ENCODE measurements around the gene TRIM54. TPM values are rescaled to one million over a fixed set of nuclear protein-coding genes. Genes with fewer than 3 reads are reported as not detected.
A peak's percentile ranks its signal among the peaks of the same experiment; 100 is the strongest.

The TRIM54 gene
- total and polyA plus RNA-seq, 2 of the 8 experiments (the other 6 are each of a cell fraction or from before 2014, with no cell fraction given) = 3.9 to 5.8 TPM

DNA sequence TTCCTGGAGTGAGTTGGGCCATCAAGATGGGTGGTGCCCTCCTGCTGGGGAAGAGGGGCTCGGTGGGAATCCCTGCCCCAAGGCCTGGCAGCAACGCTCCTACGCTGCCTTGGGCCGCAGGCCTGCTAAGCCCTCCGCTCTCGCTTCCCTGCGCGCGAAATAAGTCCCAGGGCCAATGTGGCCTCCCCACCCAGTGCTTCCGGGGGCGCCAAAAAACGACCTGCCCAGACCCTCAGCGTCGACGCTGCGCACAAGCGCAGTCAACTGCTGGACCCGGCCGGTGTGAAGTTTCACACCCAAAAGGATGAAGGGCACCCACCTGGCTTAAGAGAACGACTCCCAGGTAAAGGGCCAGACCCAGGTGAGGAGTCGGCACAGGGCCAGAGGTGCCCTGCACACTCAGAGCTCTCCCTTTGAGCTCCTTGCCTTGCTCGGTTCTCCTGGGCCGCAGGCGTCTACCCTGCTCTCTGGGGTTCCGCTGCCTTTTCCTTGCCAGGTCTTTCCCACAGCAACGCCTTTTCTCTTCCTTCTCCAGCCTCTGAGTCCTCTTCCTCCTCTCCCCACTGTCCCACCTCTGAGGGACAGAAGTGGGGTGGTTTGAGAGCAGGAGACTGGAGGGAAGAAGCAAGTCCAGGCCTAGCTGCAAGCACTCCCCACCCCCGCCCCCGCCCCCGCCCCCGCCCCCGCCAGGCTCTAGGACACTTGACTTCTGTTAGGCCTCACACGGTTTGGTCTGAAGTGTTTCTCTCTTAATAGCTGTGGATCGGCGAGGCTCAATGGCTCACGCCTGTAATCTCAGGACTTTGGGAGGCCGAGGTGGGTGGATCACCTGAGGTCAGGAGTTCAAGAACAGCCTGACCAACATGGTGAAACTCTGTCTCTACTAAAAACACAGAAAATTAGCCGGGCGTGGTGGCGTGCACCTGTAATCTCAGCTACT lies 6.7 kb upstream of the TRIM54 start, which contains the start of gene DNAJC5G:
Gene DNAJC5G (plus strand): TSS at position 223 of the 940 bp plus-strand sequence. CDS start 1,296 bp downstream, outside the sequence.
- DNase-seq (ENCODE audit: low read depth in 1 of 2, low spot score in 2 of 2) (no peak), FAIRE-seq (no peak)
- H3K56ac ChIP-seq (replicated peaks; ENCODE audit: insufficient read length, low read depth, low read length) = no peak within 1 kb of the TSS
- H3K4me1 ChIP-seq (replicated peaks in 1 of 4; ENCODE audit: control insufficient read depth in 3 of 4, insufficient read depth in 4 of 4, low read length in 3 of 4) = peaks cover 0 to 5% (median 0%) of the 10 kb centered on the region in 4 experiments; a peak in 2 of 7 replicates
- no peak within 1 kb of the TSS for H4K91ac ChIP-seq (replicated peaks; ENCODE audit: insufficient read length, low read length)
- H3K4me3 ChIP-seq (ENCODE audit: extremely low read depth in 1 of 4, insufficient read depth in 2 of 4, low read depth in 3 of 4, low read length in 4 of 4) = no peak within 1 kb of the TSS
- no peaks in the 10 kb centered on the region for H3K79me2 ChIP-seq (ENCODE audit: control insufficient read depth in 1 of 2, insufficient read depth in 2 of 2, low read length in 2 of 2)
- no peak within 1 kb of the TSS for H2BK5ac ChIP-seq (ENCODE audit: low read depth, low read length)
- no peaks in the 10 kb centered on the region for H3K36me3 ChIP-seq (ENCODE audit: control insufficient read depth in 2 of 4, insufficient read depth in 4 of 4, low read length in 3 of 4)
- H2BK120ac ChIP-seq (replicated peaks; ENCODE audit: low read depth, low read length) = no peak within 1 kb of the TSS
- no peak within 1 kb of the TSS for H3K14ac ChIP-seq (ENCODE audit: insufficient read length)
- H3K9ac ChIP-seq (replicated peaks in 1 of 4; ENCODE audit: extremely low read depth in 1 of 4, low read depth in 3 of 4, low read length in 3 of 4) = no peak within 1 kb of the TSS; a peak in 1 of 7 replicates
- no peak within 1 kb of the TSS for H3K18ac ChIP-seq (ENCODE audit: extremely low read depth, low read length)
- ChIA-PET CTCF (ENCODE audit: partially characterized antibody) (interaction anchor here (1.0 to 20.2 kb wide), 8 partner anchors 8 to 143 kb away, joined by 3 to 413 read pairs (median 36); partner anchors contain the start of gene SLC30A3), POLR2A (ENCODE audit: partially characterized antibody) (interaction anchor here (0.6 to 11.9 kb wide), 4 partner anchors 11 to 45 kb away, joined by 3 to 149 read pairs (median 33); partner anchors contain the start of gene SLC30A3)
- no peak within 1 kb of the TSS for H3K4me2 ChIP-seq (ENCODE audit: insufficient read depth in 1 of 2, low read depth in 2 of 2, low read length in 2 of 2)
- 91% methylated on average over 33 of the region's 39 CpGs; no CpG with 5 or more reads in 1 of the 2 experiments for WGBS, 2 experiments (ENCODE audit: extremely low coverage in 1 of 2, insufficient coverage in 1 of 2, insufficient read length in 1 of 2, insufficient replicate concordance in 2 of 2, low coverage in 1 of 2, low lambda C conversion rate in 2 of 2, missing lambda C conversion rate in 1 of 2)
- H3K79me1 ChIP-seq (ENCODE audit: low read depth, low read length) = no peaks in the 10 kb centered on the region
- no peak within 1 kb of the TSS for H3K4ac ChIP-seq (replicated peaks; ENCODE audit: insufficient read length, low read depth, low read length)
- no peaks in the 10 kb centered on the region for H4K20me1 ChIP-seq (replicated peaks in 1 of 2; ENCODE audit: control insufficient read depth in 1 of 2, insufficient read depth in 2 of 2, low read length in 2 of 2)
- H4K5ac ChIP-seq (ENCODE audit: insufficient read length, low read depth, low read length) = no peak within 1 kb of the TSS
- H4K8ac ChIP-seq (ENCODE audit: extremely low read depth, insufficient read depth, low read length) = peak within 1 kb of the TSS; percentile 57; the same call in 1 of the 2 replicates
- no peak within 1 kb of the TSS for H2AK5ac ChIP-seq (ENCODE audit: low read depth, low read length)
- no peaks in the 10 kb centered on the region for H3K23me2 ChIP-seq (ENCODE audit: low read depth, low read length)
- no peak within 1 kb of the TSS; the same call in 1 of the 2 replicates for H2AFZ ChIP-seq (ENCODE audit: low read length)
- no peak within 1 kb of the TSS for H3K23ac ChIP-seq (ENCODE audit: insufficient read length)
- H3K9me3 ChIP-seq (ENCODE audit: insufficient read depth in 2 of 2, low read depth in 1 of 2, low read length in 1 of 2) = no peaks in the 10 kb centered on the region
- H2BK20ac ChIP-seq (ENCODE audit: low read length) = peak within 1 kb of the TSS; percentile 56; the same call in 1 of the 2 replicates
- no peaks in the 10 kb centered on the region for H3K27me3 ChIP-seq (replicated peaks in 1 of 4; ENCODE audit: control insufficient read depth in 3 of 4, extremely low read depth in 1 of 4, insufficient read depth in 3 of 4, low read length in 3 of 4)
- no peak within 1 kb of the TSS; the same call in 1 of the 2 replicates for H2BK15ac ChIP-seq (ENCODE audit: low read length)
- no peak within 1 kb of the TSS; the same call in 1 of the 2 replicates for H2BK12ac ChIP-seq (ENCODE audit: low read depth, low read length)
- no peak within 1 kb of the TSS for H3K27ac ChIP-seq (ENCODE audit: low read depth, low read length)
- TF ChIP-seq CTBP2 (IDR thresholded peaks at IDR 0.05; ENCODE audit: borderline replicate concordance, insufficient read depth, insufficient read length, low read length) (no peak), HDAC6 (IDR thresholded peaks at IDR 0.05; ENCODE audit: low read depth, low read length) (no peak), POU5F1 (IDR thresholded peaks at IDR 0.05; ENCODE audit: low read depth, low read length) (no peak), KDM1A (IDR thresholded peaks at IDR 0.05; ENCODE audit: borderline replicate concordance, low read length) (no peak), CEBPB (IDR thresholded peaks at IDR 0.05; ENCODE audit: low read depth, low read length) (no peak), SUZ12 (IDR thresholded peaks at IDR 0.05; ENCODE audit: low read length) (no peak), BACH1 (IDR thresholded peaks at IDR 0.05; ENCODE audit: low read length) (no peak), NRF1 (IDR thresholded peaks at IDR 0.05; ENCODE audit: low read depth, low read length) (no peak), SP4 (IDR thresholded peaks at IDR 0.05; ENCODE audit: low read length) (no peak)
- TF ChIP-seq, protein P1, sequence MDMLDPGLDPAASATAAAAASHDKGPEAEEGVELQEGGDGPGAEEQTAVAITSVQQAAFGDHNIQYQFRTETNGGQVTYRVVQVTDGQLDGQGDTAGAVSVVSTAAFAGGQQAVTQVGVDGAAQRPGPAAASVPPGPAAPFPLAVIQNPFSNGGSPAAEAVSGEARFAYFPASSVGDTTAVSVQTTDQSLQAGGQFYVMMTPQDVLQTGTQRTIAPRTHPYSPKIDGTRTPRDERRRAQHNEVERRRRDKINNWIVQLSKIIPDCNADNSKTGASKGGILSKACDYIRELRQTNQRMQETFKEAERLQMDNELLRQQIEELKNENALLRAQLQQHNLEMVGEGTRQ (IDR thresholded peaks at IDR 0.05; ENCODE audit: low read length) = no peak

Data from H1 (cell line).